Liver (tissue), 9 donors: ENCODE measurements around the gene SORCS2. TPM values are rescaled to one million over a fixed set of nuclear protein-coding genes. Genes with fewer than 3 reads are reported as not detected.

Source experiments
- DNase-seq: peaks from one replicate; pipeline ENCODE4 v3.0.0-alpha.2; 2017; ENCODE audit warnings: low spot score
- H3K27ac ChIP-seq, 2 donors: one replicate each; pipeline ENCODE4 v1.7.0; 2013; ENCODE audit warnings: inconsistent platforms in 2 of 2, low read length in 2 of 2, control low read depth in 1 of 2, low read depth in 1 of 2, mild to moderate bottlenecking in 1 of 2
- H3K27me3 ChIP-seq, 4 donors: one replicate each; pipeline versions ENCODE4 v1.6.1 to v1.7.0; 2013; ENCODE audit warnings: low read length in 3 of 4, inconsistent platforms in 1 of 4, mild to moderate bottlenecking in 1 of 4, moderate library complexity in 1 of 4; ENCODE audit not compliant: control insufficient read depth in 4 of 4, insufficient read depth in 4 of 4
- H3K36me3 ChIP-seq, 4 donors: one replicate each; pipeline versions ENCODE4 v1.6.1 to v1.7.0; 2013; ENCODE audit warnings: low read length in 3 of 4, mild to moderate bottlenecking in 3 of 4, low read depth in 1 of 4, moderate library complexity in 1 of 4; ENCODE audit not compliant: control insufficient read depth in 4 of 4, insufficient read depth in 3 of 4
- H3K4me1 ChIP-seq, 4 donors: one replicate each; pipeline versions ENCODE4 v1.6.1 to v1.7.0; 2013; ENCODE audit warnings: low read length in 3 of 4, mild to moderate bottlenecking in 3 of 4, moderate library complexity in 1 of 4; ENCODE audit not compliant: control insufficient read depth in 4 of 4, insufficient read depth in 4 of 4
- H3K4me3 ChIP-seq, 3 donors: one replicate each; pipeline versions ENCODE4 v1.6.1 to v1.7.0; 2013; ENCODE audit warnings: low read length in 3 of 3, control low read depth in 1 of 3, low read depth in 1 of 3, mild to moderate bottlenecking in 1 of 3
- H3K9ac ChIP-seq, 2 donors: one replicate each; pipeline ENCODE4 v1.7.0; 2013; ENCODE audit warnings: low read length in 2 of 2, mild to moderate bottlenecking in 2 of 2, moderate library complexity in 2 of 2, control low read depth in 1 of 2, low read depth in 1 of 2
- H3K9me3 ChIP-seq, 4 donors: one replicate each; pipeline versions ENCODE4 v1.6.1 to v1.7.0; 2013; ENCODE audit warnings: low read length in 3 of 4; ENCODE audit not compliant: control insufficient read depth in 4 of 4
- EGR1 ChIP-seq, 2 donors: IDR thresholded peaks; 2 replicates each; pipeline ENCODE4 v1.6.1; 2016 to 2018; ENCODE audit warnings: antibody characterized with exemption in 2 of 2, low read depth in 2 of 2
- FOXA1 ChIP-seq: IDR thresholded peaks from 2 replicates; pipeline ENCODE4 v1.6.1; 2016; ENCODE audit warnings: antibody characterized with exemption
- GABPA ChIP-seq, 2 donors: IDR thresholded peaks in 1 of 2; conservative IDR thresholded peaks in 1 of 2; 2 replicates each; pipeline ENCODE4 v1.6.1; 2016; ENCODE audit warnings: antibody characterized with exemption in 2 of 2, mild to moderate bottlenecking in 1 of 2, moderate library complexity in 1 of 2
- HNF4A ChIP-seq, 2 donors: conservative IDR thresholded peaks; 2 replicates each; pipeline ENCODE4 v1.6.1; 2016; ENCODE audit warnings: antibody characterized with exemption in 2 of 2, mild to moderate bottlenecking in 2 of 2
- HNF4G ChIP-seq: IDR thresholded peaks from 2 replicates; pipeline ENCODE4 v1.6.1; 2016; ENCODE audit warnings: antibody characterized with exemption
- JUND ChIP-seq, 2 donors: IDR thresholded peaks; 2 replicates each; pipeline ENCODE4 v1.6.1; 2016; ENCODE audit warnings: antibody characterized with exemption in 2 of 2
- MAX ChIP-seq: IDR thresholded peaks from 2 replicates; pipeline ENCODE4 v1.6.1; 2016; ENCODE audit warnings: antibody characterized with exemption
- RAD21 ChIP-seq, 2 donors: IDR thresholded peaks; 2 replicates each; pipeline ENCODE4 v1.6.1; 2016; ENCODE audit warnings: antibody characterized with exemption in 2 of 2, mild to moderate bottlenecking in 2 of 2
- REST ChIP-seq: IDR thresholded peaks from 2 replicates; pipeline ENCODE4 v1.6.1; 2016; ENCODE audit warnings: antibody characterized with exemption, mild to moderate bottlenecking
- RXRA ChIP-seq, 2 donors: IDR thresholded peaks; 2 replicates each; pipeline ENCODE4 v1.6.1; 2017 to 2018; ENCODE audit warnings: antibody characterized with exemption in 2 of 2, mild to moderate bottlenecking in 1 of 2
- SP1 ChIP-seq: IDR thresholded peaks from 2 replicates; pipeline ENCODE4 v1.6.1; 2018; ENCODE audit warnings: antibody characterized with exemption, mild to moderate bottlenecking
- TAF1 ChIP-seq: conservative IDR thresholded peaks from 2 replicates; pipeline ENCODE4 v1.6.1; 2016; ENCODE audit warnings: antibody characterized with exemption, mild to moderate bottlenecking
- YY1 ChIP-seq: IDR thresholded peaks from 2 replicates; pipeline ENCODE4 v1.6.1; 2016; ENCODE audit warnings: antibody characterized with exemption, mild to moderate bottlenecking
- ZBTB33 ChIP-seq: IDR thresholded peaks from 2 replicates; pipeline ENCODE4 v1.6.1; 2016; ENCODE audit warnings: antibody characterized with exemption
- WGBS: extraction: QIAGEN DNeasy Blood & Tissue Kit; methylation state at CpG from one replicate; pipeline ENCODE4 v1.1.7; 2013; 5-methylcytosine and 5-hydroxymethylcytosine counted together
- polyA plus RNA-seq, 2 donors: library from polyadenylated mRNA; stranded (reverse) in 1 of 2; unstranded in 1 of 2; fragments of 200-250 nt in 1 of 2; fragments of >200 nt in 1 of 2; fragmentation: Nextera tagmentation in 1 of 2; extraction: Ambion mirVana in 1 of 2; gene quantifications; one replicate each; pipeline versions ENCODE4 v1.2.1 to v1.2.3, GENCODE V29; 2013 to 2015
- total RNA-seq, 2 donors: library from RNA; depleted of rRNA; stranded (reverse); fragments of >200 nt; gene quantifications; one replicate each; pipeline ENCODE4 v1.2.3, GENCODE V29; 2014
- TF ChIP-seq, protein P1 (sequence below): fragments of 150-350 bp; IDR thresholded peaks from 2 replicates; pipeline ENCODE4 v1.5.1; 2017; ENCODE audit warnings: improper control_type of control experiment, low read depth, low read length; ENCODE audit not compliant: missing input control
- TF ChIP-seq, protein P2 (sequence below): IDR thresholded peaks from 2 replicates; pipeline ENCODE4 v1.6.1; 2016; ENCODE audit warnings: antibody characterized with exemption
- donor health status: healthy.
- donor health status: healthy.
- donor health status: healthy.
- donor health status: healthy.
- donor health status: healthy.

SORCS2 gene
- total and polyA plus RNA-seq, 4 donors = 0.10 to 1.4 (median 0.92) TPM

GRCh38 chr4:7476820-7477219 lies 284.5 kb downstream of the SORCS2 start:
- Histone ChIP-seq H3K27me3 (no peaks in the 10 kb centered on the region), H3K4me1 (no peaks in the 10 kb centered on the region), H3K27ac (no peak overlapping the region), H3K9ac (no peak overlapping the region), H3K4me3 (no peak overlapping the region), H3K36me3 (no peaks in the 10 kb centered on the region), H3K9me3 (no peaks in the 10 kb centered on the region)
- TF ChIP-seq FOXA1 (no peak), RXRA (IDR thresholded peaks at IDR 0.05) (no peak), JUND (IDR thresholded peaks at IDR 0.05) (no peak), HNF4A (conservative IDR thresholded peaks at IDR 0.05) (no peak), REST (no peak), GABPA (IDR thresholded peaks at IDR 0.05 in 1 of 2, conservative IDR thresholded peaks at IDR 0.05 in 1 of 2) (no peak), RAD21 (IDR thresholded peaks at IDR 0.05) (no peak), ZBTB33 (no peak), SP1 (no peak), EGR1 (IDR thresholded peaks at IDR 0.05; ENCODE audit: low read depth in 2 of 2) (no peak), HNF4G (no peak), MAX (no peak), YY1 (no peak), TAF1 (no peak)
- TF ChIP-seq, protein P1, sequence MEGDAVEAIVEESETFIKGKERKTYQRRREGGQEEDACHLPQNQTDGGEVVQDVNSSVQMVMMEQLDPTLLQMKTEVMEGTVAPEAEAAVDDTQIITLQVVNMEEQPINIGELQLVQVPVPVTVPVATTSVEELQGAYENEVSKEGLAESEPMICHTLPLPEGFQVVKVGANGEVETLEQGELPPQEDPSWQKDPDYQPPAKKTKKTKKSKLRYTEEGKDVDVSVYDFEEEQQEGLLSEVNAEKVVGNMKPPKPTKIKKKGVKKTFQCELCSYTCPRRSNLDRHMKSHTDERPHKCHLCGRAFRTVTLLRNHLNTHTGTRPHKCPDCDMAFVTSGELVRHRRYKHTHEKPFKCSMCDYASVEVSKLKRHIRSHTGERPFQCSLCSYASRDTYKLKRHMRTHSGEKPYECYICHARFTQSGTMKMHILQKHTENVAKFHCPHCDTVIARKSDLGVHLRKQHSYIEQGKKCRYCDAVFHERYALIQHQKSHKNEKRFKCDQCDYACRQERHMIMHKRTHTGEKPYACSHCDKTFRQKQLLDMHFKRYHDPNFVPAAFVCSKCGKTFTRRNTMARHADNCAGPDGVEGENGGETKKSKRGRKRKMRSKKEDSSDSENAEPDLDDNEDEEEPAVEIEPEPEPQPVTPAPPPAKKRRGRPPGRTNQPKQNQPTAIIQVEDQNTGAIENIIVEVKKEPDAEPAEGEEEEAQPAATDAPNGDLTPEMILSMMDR = no peak
- TF ChIP-seq, protein P2, sequence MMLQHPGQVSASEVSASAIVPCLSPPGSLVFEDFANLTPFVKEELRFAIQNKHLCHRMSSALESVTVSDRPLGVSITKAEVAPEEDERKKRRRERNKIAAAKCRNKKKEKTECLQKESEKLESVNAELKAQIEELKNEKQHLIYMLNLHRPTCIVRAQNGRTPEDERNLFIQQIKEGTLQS = no peak
- DNase-seq = no peak
- WGBS = 80% methylated on average over 6 of the region's 6 CpGs

DNA sequence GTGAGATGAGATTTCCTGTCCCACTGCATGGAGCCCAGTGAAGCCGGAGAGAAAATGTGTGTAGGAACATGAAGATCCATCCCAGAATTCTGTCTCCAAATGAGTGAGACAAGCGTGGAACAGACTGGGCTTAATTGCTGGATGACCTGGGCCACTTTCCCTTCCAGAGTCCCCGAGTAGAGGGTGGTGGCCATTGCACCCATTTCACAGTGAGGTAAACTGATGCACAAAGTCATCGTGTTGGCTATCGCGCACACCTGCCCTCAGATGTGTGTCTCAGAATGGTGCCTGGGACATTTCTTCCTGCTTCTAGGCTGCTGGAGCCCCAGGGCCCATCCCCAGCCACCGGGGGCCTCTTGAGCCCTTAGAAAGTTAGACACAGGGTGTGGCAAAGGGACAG lies 285.4 kb downstream of the SORCS2 start:
- no peak overlapping the region for H3K27ac ChIP-seq
- no peak overlapping the region for H3K9ac ChIP-seq
- H3K4me1 ChIP-seq = no peaks in the 10 kb centered on the region
- no peaks in the 10 kb centered on the region for H3K9me3 ChIP-seq
- no peak for DNase-seq
- no peaks in the 10 kb centered on the region for H3K36me3 ChIP-seq
- H3K4me3 ChIP-seq = no peak overlapping the region
- WGBS = 95% methylated on average over 7 of the region's 7 CpGs
- H3K27me3 ChIP-seq = no peaks in the 10 kb centered on the region
- TF ChIP-seq ZBTB33 (no peak), MAX (no peak), SP1 (no peak), RXRA (IDR thresholded peaks at IDR 0.05) (no peak), JUND (IDR thresholded peaks at IDR 0.05) (no peak), HNF4G (no peak), EGR1 (IDR thresholded peaks at IDR 0.05; ENCODE audit: low read depth in 2 of 2) (no peak), REST (no peak), TAF1 (no peak), GABPA (IDR thresholded peaks at IDR 0.05 in 1 of 2, conservative IDR thresholded peaks at IDR 0.05 in 1 of 2) (no peak), RAD21 (IDR thresholded peaks at IDR 0.05) (no peak), HNF4A (conservative IDR thresholded peaks at IDR 0.05) (no peak), YY1 (no peak), FOXA1 (no peak)
- TF ChIP-seq, protein P2 = no peak
